Stimulated activated CD8-positive, alpha-beta memory T cell treated with anti-CD3 and anti-CD28 coated beads, Interleukin-7, amount 100 ng/mL, for 48 hours (primary cell): ENCODE measurements around the gene GRIA4.

Experiments
- DNase-seq, 2 donors: peaks; one replicate each; pipeline ENCODE4 v3.0.0-alpha.2; 2020; ENCODE audit warnings: low read depth in 1 of 2; ENCODE audit errors: extremely low read depth in 1 of 2

GRIA4 gene

DNA sequence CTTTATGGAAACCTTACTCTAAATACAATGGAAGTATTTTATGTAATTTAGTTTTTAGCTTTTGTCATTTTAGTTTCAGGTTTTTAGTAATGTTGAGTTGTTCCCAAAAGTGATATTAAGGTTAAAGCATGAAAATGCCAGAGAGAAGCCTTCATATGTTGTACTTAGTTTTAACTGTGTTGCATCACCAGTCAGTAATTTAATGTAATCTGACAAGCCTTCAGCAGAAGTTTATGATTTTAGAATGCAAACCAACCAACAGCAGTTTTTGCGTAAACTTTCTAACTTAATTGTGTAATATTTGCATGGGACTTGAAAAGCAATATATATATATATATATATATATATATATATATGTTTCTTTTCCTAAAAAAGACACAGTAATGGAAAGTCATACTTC lies 301.6 kb downstream of the GRIA4 start:
- DNase-seq: no peak

DNA sequence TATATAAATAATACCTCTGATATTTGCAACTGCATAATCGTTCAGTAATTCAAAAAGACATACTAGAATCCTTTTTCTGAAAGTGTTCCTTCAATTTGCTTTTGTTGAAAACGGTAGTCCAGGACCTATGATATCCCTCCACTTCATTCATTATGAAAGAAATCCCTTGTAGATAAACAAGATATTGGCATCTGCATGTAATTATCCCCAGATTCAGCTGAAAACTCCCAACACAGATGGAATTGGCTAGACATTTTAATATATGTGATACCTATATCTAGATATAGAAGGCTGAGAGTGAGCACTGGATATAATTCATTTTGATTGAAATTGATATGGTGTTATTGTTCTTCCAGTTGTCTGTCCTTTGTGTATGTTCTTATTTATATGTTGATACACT lies 302.8 kb downstream of the GRIA4 start:
- no peak for DNase-seq

DNA sequence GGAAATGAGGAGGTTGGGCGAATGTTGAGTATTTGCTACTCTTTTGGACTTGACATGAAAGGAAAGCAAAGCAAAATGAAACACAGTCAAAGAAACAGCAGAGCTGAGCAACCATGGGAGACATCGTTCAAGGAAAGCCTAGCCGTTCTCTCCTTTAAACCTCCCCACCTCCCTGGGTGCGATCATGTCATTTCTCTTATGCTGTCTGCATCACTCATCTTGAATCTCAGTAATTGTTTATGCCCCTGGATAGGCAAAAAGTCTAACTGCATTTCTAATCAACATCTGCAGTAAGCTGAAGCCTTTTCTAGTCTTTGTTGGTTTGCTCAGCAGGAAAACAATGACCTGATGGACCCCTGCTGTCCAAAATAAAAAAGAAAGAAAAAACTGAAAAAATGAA lies 305.1 kb downstream of the GRIA4 start:
- no peak for DNase-seq

DNA sequence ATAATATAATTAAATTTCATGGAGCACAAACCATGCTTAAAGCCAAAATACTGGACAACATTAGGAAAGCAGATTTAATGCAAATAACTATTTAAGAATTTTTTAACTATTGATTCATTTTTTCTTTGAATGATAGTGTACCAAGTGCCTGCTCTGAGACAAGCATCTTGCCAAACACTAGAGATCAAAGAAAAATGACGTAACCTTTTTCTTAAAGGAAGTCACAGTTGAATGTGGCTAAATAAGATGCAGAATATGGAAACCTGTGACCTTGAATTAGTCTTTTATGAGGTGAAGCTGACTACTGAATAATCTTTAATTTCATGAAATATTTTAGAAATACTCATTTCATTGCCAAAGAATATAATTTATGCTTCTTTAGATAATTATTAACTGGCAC lies 308.2 kb downstream of the GRIA4 start:
- DNase-seq: no peak

DNA sequence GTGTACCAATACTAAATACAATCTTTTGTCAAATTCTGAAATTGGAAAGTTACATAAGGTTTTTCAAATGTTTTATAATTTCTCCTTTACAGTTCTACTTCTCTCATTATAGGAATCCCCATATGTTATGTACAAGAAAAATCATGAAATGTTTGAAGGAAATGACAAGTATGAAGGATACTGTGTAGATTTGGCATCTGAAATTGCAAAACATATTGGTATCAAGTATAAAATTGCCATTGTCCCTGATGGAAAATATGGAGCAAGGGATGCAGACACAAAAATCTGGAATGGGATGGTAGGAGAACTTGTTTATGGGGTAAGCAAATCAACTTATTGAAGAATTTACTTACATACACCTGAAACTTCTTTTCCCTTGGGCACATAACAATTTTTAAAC lies 308.7 kb downstream of the GRIA4 start:
- no peak for DNase-seq

GRCh38 chr11:105923252-105923651 lies 313.4 kb downstream of the GRIA4 start:
- DNase-seq: no peak

- DNase-seq: no peak
Observed at GRCh38 chr11:105923807-105924206, 313.9 kb downstream of the GRIA4 start.

- no peak for DNase-seq
Observed at GRCh38 chr11:105929084-105929955, 319.4 kb downstream of the GRIA4 start.

DNA sequence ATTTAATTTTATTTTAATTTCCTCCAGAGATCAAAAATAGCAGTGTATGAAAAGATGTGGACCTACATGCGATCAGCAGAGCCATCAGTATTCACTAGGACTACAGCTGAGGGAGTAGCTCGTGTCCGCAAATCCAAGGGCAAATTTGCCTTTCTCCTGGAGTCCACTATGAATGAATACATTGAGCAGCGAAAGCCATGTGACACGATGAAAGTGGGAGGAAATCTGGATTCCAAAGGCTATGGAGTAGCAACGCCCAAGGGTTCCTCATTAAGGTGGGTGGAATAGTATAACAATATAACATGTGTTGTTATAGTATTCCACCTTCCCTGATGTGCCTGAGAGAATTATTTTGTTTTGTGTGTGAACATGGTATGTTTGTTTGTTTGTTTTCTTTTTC lies 323.8 kb downstream of the GRIA4 start:
- no peak for DNase-seq

DNA sequence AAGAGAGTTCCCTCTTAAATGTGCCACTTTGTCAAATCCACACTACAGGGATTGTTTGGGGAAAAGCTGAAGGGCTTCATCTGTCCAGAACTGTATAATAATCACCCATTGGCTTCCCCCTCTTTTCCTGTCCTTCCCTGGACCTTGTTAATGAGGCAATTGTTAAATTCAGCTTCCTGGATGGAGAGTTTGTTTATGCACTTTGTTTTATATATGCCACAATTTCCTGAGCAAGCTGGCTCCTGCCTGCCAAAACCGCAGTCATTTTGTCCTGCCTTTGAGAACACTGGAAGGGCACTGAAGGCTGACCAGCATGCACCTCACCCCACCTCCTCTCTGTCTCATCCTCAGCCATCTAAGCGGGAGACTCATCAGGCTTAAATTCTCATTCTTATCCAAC lies 325.9 kb downstream of the GRIA4 start:
- DNase-seq: no peak

- no peak for DNase-seq
Observed at GRCh38 chr11:105937331-105937730, 327.5 kb downstream of the GRIA4 start.

- no peak for DNase-seq
Observed at GRCh38 chr11:105937738-105938137, 327.9 kb downstream of the GRIA4 start.

DNA sequence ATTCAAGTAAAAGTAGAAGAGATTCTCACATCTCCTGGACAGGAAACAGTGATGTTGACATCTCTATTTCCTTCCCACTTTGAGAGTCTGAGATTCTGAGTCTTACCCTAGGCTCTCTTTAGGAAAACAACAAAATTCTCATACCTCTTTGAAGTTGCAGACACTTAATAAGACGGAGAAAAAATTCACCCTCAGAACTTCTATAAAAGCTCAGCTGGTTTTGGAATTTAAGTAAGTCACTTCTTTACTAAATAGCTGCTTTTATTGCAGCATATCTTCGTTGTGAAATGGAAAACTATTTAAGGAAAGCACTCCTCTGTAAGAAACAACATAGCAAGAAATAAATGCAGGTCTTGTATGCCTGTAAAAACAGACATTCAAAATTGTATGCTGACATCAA lies 333.0 kb downstream of the GRIA4 start:
- no peak for DNase-seq

- DNase-seq: no peak
Observed at GRCh38 chr11:105948918-105949590, 339.2 kb downstream of the GRIA4 start.

DNA sequence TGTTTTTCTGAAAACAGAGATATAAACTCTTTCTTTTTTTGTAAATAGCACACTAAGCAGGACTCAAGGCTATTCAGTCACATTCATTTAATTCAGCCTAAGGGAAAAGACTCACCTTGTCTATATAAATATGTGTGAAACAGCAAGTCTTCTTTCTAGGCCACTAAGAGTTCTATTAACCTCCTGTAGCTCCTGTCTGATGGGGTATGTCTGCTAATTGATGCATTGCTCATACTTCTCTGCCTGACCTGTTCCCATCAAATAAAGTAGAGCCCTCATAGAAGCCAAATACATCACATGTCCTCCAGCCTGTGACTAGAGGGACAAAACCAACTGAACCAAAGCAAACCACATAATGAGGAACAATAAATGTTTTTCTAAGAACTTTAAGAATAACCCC lies 344.0 kb downstream of the GRIA4 start:
- DNase-seq: no peak

GRCh38 chr11:105960252-105961245 lies 350.7 kb downstream of the GRIA4 start:
- DNase-seq: no peak

GRCh38 chr11:105968021-105968697 lies 358.3 kb downstream of the GRIA4 start:
- no peak for DNase-seq

DNA sequence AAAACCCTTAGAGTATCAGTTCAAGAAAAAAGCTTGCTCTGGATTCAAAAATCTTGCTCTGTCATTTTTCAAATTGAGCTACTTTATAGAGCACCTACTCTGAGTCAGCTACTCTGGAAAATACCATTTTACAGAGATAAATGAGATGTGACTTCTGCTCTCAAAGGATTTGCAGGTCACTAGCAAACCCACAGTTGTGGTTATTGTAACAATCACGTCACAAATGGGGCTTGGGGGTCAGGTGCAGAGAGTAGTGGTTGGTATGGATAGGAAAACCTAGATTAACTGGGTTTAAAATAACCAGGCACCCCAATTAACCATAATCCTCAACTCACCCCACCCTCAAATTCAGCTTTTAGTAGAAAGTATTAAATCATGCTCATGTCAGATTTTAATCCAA lies 359.9 kb downstream of the GRIA4 start:
- DNase-seq: no peak

DNA sequence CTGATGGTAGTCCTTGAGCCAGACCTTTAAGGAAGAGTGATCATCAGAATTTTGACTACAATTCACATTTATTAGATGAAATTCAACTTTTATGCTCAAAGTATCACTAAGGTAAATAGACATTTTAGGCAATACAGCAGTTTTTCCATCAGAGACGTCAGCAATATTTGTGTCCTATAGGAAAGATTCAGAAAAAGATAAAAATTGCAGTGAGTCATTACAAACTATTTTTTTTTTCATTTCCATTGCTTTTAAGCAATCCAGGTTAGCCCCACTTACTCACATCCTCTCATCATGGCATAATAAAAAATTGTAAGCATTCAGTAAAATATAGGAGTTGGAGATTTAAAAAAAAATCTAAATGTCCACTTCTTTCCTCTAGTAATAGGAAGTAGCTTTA lies 365.3 kb downstream of the GRIA4 start:
- DNase-seq: no peak

DNA sequence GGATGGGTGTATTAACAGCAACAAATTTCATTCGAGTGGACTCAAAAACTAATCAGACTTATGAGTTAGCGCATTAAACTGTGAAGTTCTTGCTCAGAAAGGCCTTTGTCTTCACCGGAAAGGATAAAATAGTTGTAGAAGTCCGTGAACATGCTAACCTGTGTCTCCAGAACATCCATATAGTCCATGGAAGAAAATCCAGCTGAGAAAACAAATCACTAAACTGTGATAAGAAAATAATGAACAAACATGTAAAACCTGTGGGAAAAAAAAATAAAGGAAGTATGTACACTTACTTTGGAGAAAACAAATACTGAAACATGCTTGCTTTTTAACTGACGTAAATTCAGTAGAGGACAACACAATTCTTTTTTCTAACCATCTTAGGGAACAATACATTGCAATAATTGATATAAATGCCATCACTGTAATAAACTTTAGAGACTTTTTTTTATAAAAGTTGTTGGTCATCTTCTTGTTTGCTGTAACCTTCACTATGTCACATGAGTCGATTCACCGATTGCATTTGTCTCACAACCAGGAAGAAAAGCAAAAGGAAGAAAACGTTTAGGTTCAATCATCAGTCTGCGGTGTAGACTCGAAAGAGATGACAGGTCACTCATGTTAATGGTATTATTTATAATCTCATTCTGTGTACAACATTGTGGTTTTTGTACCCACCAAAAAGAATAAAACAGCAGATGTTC lies 370.3 kb downstream of the GRIA4 start:
- no peak for DNase-seq
